ENCODE measurements around the gene NDUFA11.
"Not testable (repeated sequence)": the region's sequence is repeated elsewhere in the genome, so short reads cannot be mapped to it uniquely, and the experiment has no call there.

- TF ChIP-seq, protein P1, sequence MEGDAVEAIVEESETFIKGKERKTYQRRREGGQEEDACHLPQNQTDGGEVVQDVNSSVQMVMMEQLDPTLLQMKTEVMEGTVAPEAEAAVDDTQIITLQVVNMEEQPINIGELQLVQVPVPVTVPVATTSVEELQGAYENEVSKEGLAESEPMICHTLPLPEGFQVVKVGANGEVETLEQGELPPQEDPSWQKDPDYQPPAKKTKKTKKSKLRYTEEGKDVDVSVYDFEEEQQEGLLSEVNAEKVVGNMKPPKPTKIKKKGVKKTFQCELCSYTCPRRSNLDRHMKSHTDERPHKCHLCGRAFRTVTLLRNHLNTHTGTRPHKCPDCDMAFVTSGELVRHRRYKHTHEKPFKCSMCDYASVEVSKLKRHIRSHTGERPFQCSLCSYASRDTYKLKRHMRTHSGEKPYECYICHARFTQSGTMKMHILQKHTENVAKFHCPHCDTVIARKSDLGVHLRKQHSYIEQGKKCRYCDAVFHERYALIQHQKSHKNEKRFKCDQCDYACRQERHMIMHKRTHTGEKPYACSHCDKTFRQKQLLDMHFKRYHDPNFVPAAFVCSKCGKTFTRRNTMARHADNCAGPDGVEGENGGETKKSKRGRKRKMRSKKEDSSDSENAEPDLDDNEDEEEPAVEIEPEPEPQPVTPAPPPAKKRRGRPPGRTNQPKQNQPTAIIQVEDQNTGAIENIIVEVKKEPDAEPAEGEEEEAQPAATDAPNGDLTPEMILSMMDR (IDR thresholded peaks at IDR 0.05; ENCODE audit: insufficient read depth, low read length, poor library complexity, severe bottlenecking): not testable (repeated sequence)
- not testable (repeated sequence) for TF ChIP-seq EZH2phosphoT487 (conservative IDR thresholded peaks at IDR 0.05; ENCODE audit: low read length)
Observed at GRCh38 chr19:5848621-5849020, 55.0 kb downstream of the NDUFA11 start.

All from SU-DHL-6 (cell line).